ENCODE data around the gene ASB18. TPM values are rescaled to one million over a fixed set of nuclear protein-coding genes. Genes with fewer than 3 reads are reported as not detected.

Gene ASB18
- total and polyA plus RNA-seq, 2 of the 4 experiments (the other 2 are of a cell fraction): not detected

DNA sequence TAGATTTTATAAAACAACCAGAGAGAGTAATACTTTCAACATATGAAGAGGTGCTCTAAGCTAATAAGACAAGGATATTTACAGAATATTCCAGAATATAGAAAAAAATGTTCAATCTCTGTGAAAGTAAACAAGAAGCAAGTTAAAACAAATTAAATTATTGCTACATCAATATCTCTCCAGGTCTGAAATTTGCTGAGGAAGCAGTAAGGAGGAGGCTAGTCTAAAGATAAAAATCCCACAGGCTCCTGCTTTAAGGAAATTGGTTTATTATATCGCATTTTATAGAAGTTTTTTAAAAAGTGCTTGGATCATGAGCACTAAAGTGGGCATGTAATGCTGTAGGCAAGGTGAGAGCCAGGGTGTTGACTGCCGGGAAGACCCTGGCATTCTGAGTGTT, 39.7 kb upstream of the ASB18 start:
- ATAC-seq (ENCODE audit: low read depth) (no peak), DNase-seq (no peak)
- Histone ChIP-seq H3K4me1 (ENCODE audit: control insufficient read depth, insufficient read depth, low read length) (no peaks in the 10 kb centered on the region), H3K79me1 (ENCODE audit: low read depth in 1 of 2, low read length in 2 of 2) (no peaks in the 10 kb centered on the region), H3K56ac (ENCODE audit: extremely low read depth, insufficient read depth, low read length) (no peak overlapping the region), H3K27ac (ENCODE audit: insufficient read depth, low read length) (no peak overlapping the region), H2BK120ac (ENCODE audit: low read depth, low read length) (no peak overlapping the region), H2AK5ac (ENCODE audit: low read depth, low read length) (no peak overlapping the region), H2BK20ac (ENCODE audit: low read depth, low read length) (no peak overlapping the region), H3K23ac (ENCODE audit: low read depth, low read length) (no peak overlapping the region), H3K9me1 (ENCODE audit: insufficient read depth, low read length) (no peaks in the 10 kb centered on the region), H3K14ac (replicated peaks; ENCODE audit: low read depth, low read length) (no peak overlapping the region), H4K5ac (ENCODE audit: low read depth, low read length) (no peak overlapping the region), H4K8ac (ENCODE audit: low read depth in 2 of 2, low read length in 2 of 2) (no peak overlapping the region), H3K9ac (ENCODE audit: low read depth, low read length) (no peak overlapping the region), H3K27me3 (ENCODE audit: control insufficient read depth, insufficient read depth, low read length) (no peaks in the 10 kb centered on the region; the same call in 1 of the 2 replicates), H2AK9ac (replicated peaks; ENCODE audit: low read depth, low read length, poor library complexity) (no peak overlapping the region), H3K36me3 (ENCODE audit: control insufficient read depth, insufficient read depth, low read length) (no peaks in the 10 kb centered on the region), H2BK15ac (ENCODE audit: low read depth, low read length) (no peak overlapping the region), H3K18ac (ENCODE audit: low read depth, low read length) (no peak overlapping the region), H2BK5ac (ENCODE audit: low read depth, low read length, poor library complexity, severe bottlenecking) (no peak overlapping the region), H3K9me3 (ENCODE audit: control insufficient read depth, insufficient read depth, low read length) (no peaks in the 10 kb centered on the region), H4K20me1 (ENCODE audit: insufficient read depth, low read length) (no peaks in the 10 kb centered on the region), H3K4me3 (ENCODE audit: insufficient read depth, low read depth, low read length) (no peak overlapping the region), H3K4ac (ENCODE audit: low read depth, low read length) (no peak overlapping the region), H2AFZ (replicated peaks; ENCODE audit: low read length, poor library complexity) (no peak overlapping the region), H3K4me2 (ENCODE audit: low read depth, low read length) (no peak overlapping the region), H4K91ac (ENCODE audit: insufficient read depth, low read depth, low read length) (no peak overlapping the region)
- ChIA-PET CTCF (no interaction called here), POLR2A (ENCODE audit: unreplicated experiment) (no interaction called here)
- BruUV-seq (replicated peaks): no TSS peak
- intact Hi-C loops (cut with micrococcal nuclease): no loop called here
- in situ Hi-C loops (cut with MboI; ENCODE audit: low sequenced_read_pairs): loop anchor here (25.0 kb wide), 1 partner anchor 517 kb away; no protein-coding TSS in a partner anchor
- dilution Hi-C loops (cut with HindIII; ENCODE audit: low sequenced_read_pairs, unreplicated experiment): no loop called here
- TF ChIP-seq RFX5 (IDR thresholded peaks at IDR 0.05; ENCODE audit: low read depth, low read length): no peak
- TF ChIP-seq MAFK (IDR thresholded peaks at IDR 0.05; ENCODE audit: low read depth, low read length): peak; percentile 34; the same call in 1 of the 2 replicates
- 80% methylated on average over 1 of the region's 2 CpGs; no CpG with 5 or more reads in 1 of the 2 experiments for WGBS, 2 experiments (ENCODE audit: extremely low coverage in 2 of 2, insufficient read length in 1 of 2)
